ENCODE results near the gene RAB7A.

The RAB7A gene

DNA sequence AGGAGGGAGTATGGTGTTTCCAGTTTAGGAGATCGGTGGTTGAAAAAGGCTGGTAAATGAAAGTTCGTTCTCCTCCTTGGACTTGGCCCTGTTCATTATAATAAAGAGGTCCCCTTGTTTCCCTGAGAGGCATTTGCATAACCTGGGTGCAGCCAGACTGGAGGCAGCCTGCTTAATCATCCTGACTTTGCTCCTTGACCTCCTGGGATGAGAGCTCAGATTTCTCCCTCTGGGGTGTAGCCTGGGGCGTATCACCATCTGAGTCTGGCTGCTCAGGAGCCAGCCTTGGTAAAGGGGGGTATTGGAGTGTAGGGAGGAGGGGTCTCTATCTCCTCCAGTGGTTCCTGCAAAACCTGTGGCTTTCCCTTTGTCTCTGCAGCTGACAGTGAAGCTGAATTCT is 132.2 kb downstream of the RAB7A start:
- DNase-seq = no peak

GRCh38 chr3:128859630-128860029 is 133.6 kb downstream of the RAB7A start:
- no peak for DNase-seq

- no peak for DNase-seq
Measured at GRCh38 chr3:128861491-128861890, 135.5 kb downstream of the RAB7A start.

- no peak for DNase-seq
Measured at GRCh38 chr3:128863560-128863959, 137.6 kb downstream of the RAB7A start.

All from fibroblast of skin of right biceps (primary cell).